ENCODE results near the gene CNTN5. TPM values are rescaled to one million over a fixed set of nuclear protein-coding genes. Genes with fewer than 3 reads are reported as not detected.

Gene CNTN5
- polyA plus RNA-seq, 1 of the 3 experiments (the other 2 are of a cell fraction): not detected

DNA sequence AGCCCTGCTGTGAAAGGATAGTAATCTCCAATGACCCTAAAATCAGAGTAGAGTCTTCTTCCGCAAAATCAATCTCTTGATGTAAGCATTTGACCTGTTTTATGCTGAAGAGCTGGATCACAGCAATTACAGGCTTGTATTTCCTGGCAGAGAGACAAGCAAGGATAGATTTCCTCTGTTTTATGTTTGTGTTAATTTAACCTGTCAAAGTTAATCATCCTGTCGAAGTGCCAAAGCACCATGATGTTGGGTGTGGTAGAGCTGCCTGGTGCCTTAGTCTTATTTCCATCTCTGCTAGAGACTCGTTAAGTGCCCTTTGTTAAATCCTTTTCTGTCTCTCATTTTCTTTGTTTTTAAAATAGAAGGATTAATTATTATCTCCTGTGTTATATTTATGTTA, 248.1 kb downstream of the CNTN5 start:
- H3K27me3 ChIP-seq (ENCODE audit: insufficient read depth): no peaks in the 10 kb centered on the region
- no peak overlapping the region for H2AFZ ChIP-seq (ENCODE audit: low read depth)
- H3F3A ChIP-seq (replicated peaks; ENCODE audit: insufficient read depth): no peaks in the 10 kb centered on the region
- H3K4me1 ChIP-seq (ENCODE audit: control insufficient read depth in 1 of 2, insufficient read depth in 2 of 2, low read depth in 1 of 2, low read length in 1 of 2): no peaks in the 10 kb centered on the region
- H3K79me2 ChIP-seq (ENCODE audit: insufficient read depth): no peaks in the 10 kb centered on the region
- WGBS (ENCODE audit: low lambda C conversion rate): 2% methylated on average over 3 of the region's 3 CpGs
- H3K9me3 ChIP-seq: no peaks in the 10 kb centered on the region
- TF ChIP-seq NRF1 (IDR thresholded peaks at IDR 0.05; ENCODE audit: low read depth, low read length) (no peak), NFIC (IDR thresholded peaks at IDR 0.05; ENCODE audit: borderline replicate concordance) (no peak), RAD21 (IDR thresholded peaks at IDR 0.05; ENCODE audit: low read length) (no peak)
- ChIA-PET CTCF (no interaction called here), POLR2A (no interaction called here)
- DNase-seq: no peak
- H4K20me1 ChIP-seq (ENCODE audit: insufficient read depth): no peaks in the 10 kb centered on the region
- H3K36me3 ChIP-seq (replicated peaks in 1 of 2; ENCODE audit: control insufficient read depth in 1 of 2, insufficient read depth in 2 of 2, low read length in 1 of 2): no peaks in the 10 kb centered on the region
- no peaks in the 10 kb centered on the region for H3K9me2 ChIP-seq
- no peak overlapping the region for H3K27ac ChIP-seq (ENCODE audit: low read depth in 2 of 2, low read length in 1 of 2)
- no peak overlapping the region for H3K4me3 ChIP-seq (ENCODE audit: low read depth in 2 of 2, low read length in 1 of 2)
- H3K4me2 ChIP-seq: no peak overlapping the region
- no peak overlapping the region for H3K9ac ChIP-seq

DNA sequence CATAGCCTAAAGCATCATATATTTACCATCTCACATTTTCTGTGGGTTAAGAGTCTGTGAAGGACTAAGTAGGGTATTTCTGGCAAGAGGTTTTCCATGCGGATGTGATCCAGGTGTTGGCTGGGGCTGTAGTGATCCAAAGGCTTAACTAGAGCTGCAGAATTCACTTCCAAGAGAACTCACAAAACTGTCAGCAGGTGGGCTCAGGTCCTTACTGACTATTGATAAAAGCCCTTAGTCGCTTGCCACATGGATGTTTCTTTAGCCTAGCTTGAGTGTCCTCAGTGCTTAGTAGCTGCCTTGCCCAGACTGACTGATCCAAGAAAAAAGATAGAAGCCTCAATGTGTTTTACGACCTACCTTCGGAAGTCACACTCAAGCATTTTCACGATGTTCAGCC, 250.8 kb downstream of the CNTN5 start:
- POLR2A ChIA-PET: no interaction called here
- H3K27me3 ChIP-seq (ENCODE audit: insufficient read depth): no peaks in the 10 kb centered on the region
- H3K9me2 ChIP-seq: no peaks in the 10 kb centered on the region
- no peaks in the 10 kb centered on the region for H3F3A ChIP-seq (replicated peaks; ENCODE audit: insufficient read depth)
- no peak overlapping the region for H3K9ac ChIP-seq
- H2AFZ ChIP-seq (ENCODE audit: low read depth): no peak overlapping the region
- 20% methylated on average over 5 of the region's 5 CpGs for WGBS (ENCODE audit: low lambda C conversion rate)
- H3K27ac ChIP-seq (ENCODE audit: low read depth in 2 of 2, low read length in 1 of 2): no peak overlapping the region
- no peak for DNase-seq
- CTCF ChIA-PET: no interaction called here
- no peaks in the 10 kb centered on the region for H3K9me3 ChIP-seq
- H3K36me3 ChIP-seq (replicated peaks in 1 of 2; ENCODE audit: control insufficient read depth in 1 of 2, insufficient read depth in 2 of 2, low read length in 1 of 2): no peaks in the 10 kb centered on the region
- no peak for TF ChIP-seq NFIC (IDR thresholded peaks at IDR 0.05; ENCODE audit: borderline replicate concordance)
- no peak for TF ChIP-seq RXRA (IDR thresholded peaks at IDR 0.05; ENCODE audit: borderline replicate concordance, low read depth)
- TF ChIP-seq IRF3 (IDR thresholded peaks at IDR 0.05; ENCODE audit: low read depth, low read length): no peak
- TF ChIP-seq POLR2AphosphoS5 (IDR thresholded peaks at IDR 0.05; ENCODE audit: low read depth, low read length): no peak
- TF ChIP-seq ZBTB33 (IDR thresholded peaks at IDR 0.05; ENCODE audit: borderline replicate concordance, low read depth): no peak
- no peak for TF ChIP-seq FOXJ3 (CRISPR knock-in tag; IDR thresholded peaks at IDR 0.05)
- TF ChIP-seq SMC3 (IDR thresholded peaks at IDR 0.05; ENCODE audit: low read depth, low read length): no peak
- no peak for TF ChIP-seq SIN3A (IDR thresholded peaks at IDR 0.05; ENCODE audit: borderline replicate concordance, low read depth, low read length)
- H4K20me1 ChIP-seq (ENCODE audit: insufficient read depth): no peaks in the 10 kb centered on the region
- no peaks in the 10 kb centered on the region for H3K79me2 ChIP-seq (ENCODE audit: insufficient read depth)
- H3K4me3 ChIP-seq (ENCODE audit: low read depth in 2 of 2, low read length in 1 of 2): no peak overlapping the region
- H3K4me2 ChIP-seq: no peak overlapping the region
- no peaks in the 10 kb centered on the region for H3K4me1 ChIP-seq (ENCODE audit: control insufficient read depth in 1 of 2, insufficient read depth in 2 of 2, low read depth in 1 of 2, low read length in 1 of 2)

All from SK-N-SH (cell line).